Ishikawa (cell line): ENCODE results near the gene APBB2.

Experiments
- EP300 ChIP-seq: IDR thresholded peaks from 2 replicates; pipeline ENCODE4 v1.6.1; 2012; ENCODE audit warnings: borderline replicate concordance
- FOXM1 ChIP-seq: IDR thresholded peaks from 2 replicates; pipeline ENCODE4 v1.6.1; 2012; ENCODE audit warnings: low read depth, borderline replicate concordance
- REST ChIP-seq: IDR thresholded peaks from 2 replicates; pipeline ENCODE4 v1.6.1; 2012; ENCODE audit warnings: low read depth, mild to moderate bottlenecking
- TCF12 ChIP-seq: IDR thresholded peaks from 2 replicates; pipeline ENCODE4 v1.6.1; 2012; ENCODE audit warnings: low read depth
- ZBTB7A ChIP-seq: IDR thresholded peaks from 2 replicates; pipeline ENCODE4 v1.6.1; 2012; ENCODE audit warnings: low read depth

- TF ChIP-seq REST (no peak), EP300 (no peak), ZBTB7A (no peak), TCF12 (no peak), FOXM1 (no peak)
These were observed 22.2 kb upstream of the APBB2 start for GRCh38 chr4:41236508-41236907.
